GM18499 (cell line): ENCODE measurements around the gene TMEM86B.

Source experiments
- ATAC-seq: cut with Tn5 transposase; IDR thresholded peaks from one replicate; pipeline ENCODE4 v1.9.1; 2021; ENCODE audit warnings: moderate number of reproducible peaks; ENCODE audit not compliant: insufficient read depth, unreplicated experiment

Gene TMEM86B

GRCh38 chr19:55244004-55244680 is 15.6 kb upstream of the TMEM86B start:
- ATAC-seq: no peak

- no peak for ATAC-seq
Measured at GRCh38 chr19:55242517-55242916, 14.0 kb upstream of the TMEM86B start.

GRCh38 chr19:55241935-55242464 is 13.4 kb upstream of the TMEM86B start:
- ATAC-seq: no peak

- no peak for ATAC-seq
Measured at GRCh38 chr19:55241143-55241934, 12.8 kb upstream of the TMEM86B start.

GRCh38 chr19:55240713-55241020 is 12.1 kb upstream of the TMEM86B start:
- no peak for ATAC-seq

- ATAC-seq: no peak
Measured at GRCh38 chr19:55239004-55239403, 10.4 kb upstream of the TMEM86B start.

GRCh38 chr19:55238030-55238429 is 9.5 kb upstream of the TMEM86B start:
- no peak for ATAC-seq

- ATAC-seq: no peak
Measured at GRCh38 chr19:55232986-55233385, 4.4 kb upstream of the TMEM86B start.

GRCh38 chr19:55232286-55232602 is 3.7 kb upstream of the TMEM86B start:
- ATAC-seq: no peak

- no peak for ATAC-seq
Measured at GRCh38 chr19:55231391-55232285, 3.1 kb upstream of the TMEM86B start.

- ATAC-seq: no peak
Measured at GRCh38 chr19:55230780-55231179, 2.2 kb upstream of the TMEM86B start.

- no peak for ATAC-seq
Measured at GRCh38 chr19:55230329-55230728, 1.8 kb upstream of the TMEM86B start.

- no peak for ATAC-seq
Measured at GRCh38 chr19:55229789-55230182, 1.2 kb upstream of the TMEM86B start.

- no peak for ATAC-seq
Measured at GRCh38 chr19:55229145-55229788, 704 bp upstream of the TMEM86B start.

- ATAC-seq: no peak
Measured at GRCh38 chr19:55228015-55228391, 560 bp downstream of the TMEM86B start.

GRCh38 chr19:55227241-55228014 is 1.1 kb downstream of the TMEM86B start:
- no peak for ATAC-seq

- ATAC-seq: no peak
Measured at GRCh38 chr19:55226788-55227187, 1.8 kb downstream of the TMEM86B start.

- no peak for ATAC-seq
Measured at GRCh38 chr19:55226273-55226672, 2.3 kb downstream of the TMEM86B start.

GRCh38 chr19:55225415-55225958 is 3.1 kb downstream of the TMEM86B start:
- ATAC-seq: no peak
